ENCODE data around the gene KLHL22. TPM values are rescaled to one million over a fixed set of nuclear protein-coding genes. Genes with fewer than 3 reads are reported as not detected.

KLHL22 gene
- total RNA-seq, 4 donors from 2014 or later = 7.7 to 13.0 (median 8.3) TPM

DNA sequence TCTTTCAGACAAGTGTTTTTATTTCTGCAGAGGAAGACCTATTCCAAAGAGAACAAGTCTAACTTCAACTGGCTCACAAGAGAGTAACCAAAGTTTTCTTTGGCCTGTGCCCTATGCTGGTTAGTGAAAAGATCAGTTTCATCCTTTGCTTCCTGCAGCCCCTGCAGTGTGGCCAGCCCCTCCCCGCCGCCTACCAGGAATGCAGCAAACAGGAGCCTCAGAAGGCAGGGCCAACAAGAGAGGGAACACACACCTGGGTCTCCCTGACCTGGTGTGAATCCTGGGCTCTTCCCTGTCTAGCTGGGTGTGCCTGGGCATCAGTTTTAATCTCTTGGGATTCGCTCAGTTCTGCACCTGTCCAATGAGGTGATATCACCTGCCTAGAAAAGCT, 36.4 kb downstream of the KLHL22 start:
- Histone ChIP-seq H3K4me3 (no peak overlapping the region), H3K36me3 (peaks cover 0 to 33% (median 0%) of the 10 kb centered on the region in 3 donors), H3K27me3 (no peaks in the 10 kb centered on the region), H3K4me1 (peaks cover 0 to 21% (median 11%) of the 10 kb centered on the region in 3 donors), H3K9me3 (no peaks in the 10 kb centered on the region), H3K27ac (no peak overlapping the region)
- intact Hi-C loops (cut with DNase I) = loop anchor here (5.0 kb wide), 1 partner anchor 37 kb away; no protein-coding TSS in a partner anchor
- DNase-seq = no peak
- TF ChIP-seq POLR2A (IDR thresholded peaks at IDR 0.05) = no peak
- TF ChIP-seq, protein P1, sequence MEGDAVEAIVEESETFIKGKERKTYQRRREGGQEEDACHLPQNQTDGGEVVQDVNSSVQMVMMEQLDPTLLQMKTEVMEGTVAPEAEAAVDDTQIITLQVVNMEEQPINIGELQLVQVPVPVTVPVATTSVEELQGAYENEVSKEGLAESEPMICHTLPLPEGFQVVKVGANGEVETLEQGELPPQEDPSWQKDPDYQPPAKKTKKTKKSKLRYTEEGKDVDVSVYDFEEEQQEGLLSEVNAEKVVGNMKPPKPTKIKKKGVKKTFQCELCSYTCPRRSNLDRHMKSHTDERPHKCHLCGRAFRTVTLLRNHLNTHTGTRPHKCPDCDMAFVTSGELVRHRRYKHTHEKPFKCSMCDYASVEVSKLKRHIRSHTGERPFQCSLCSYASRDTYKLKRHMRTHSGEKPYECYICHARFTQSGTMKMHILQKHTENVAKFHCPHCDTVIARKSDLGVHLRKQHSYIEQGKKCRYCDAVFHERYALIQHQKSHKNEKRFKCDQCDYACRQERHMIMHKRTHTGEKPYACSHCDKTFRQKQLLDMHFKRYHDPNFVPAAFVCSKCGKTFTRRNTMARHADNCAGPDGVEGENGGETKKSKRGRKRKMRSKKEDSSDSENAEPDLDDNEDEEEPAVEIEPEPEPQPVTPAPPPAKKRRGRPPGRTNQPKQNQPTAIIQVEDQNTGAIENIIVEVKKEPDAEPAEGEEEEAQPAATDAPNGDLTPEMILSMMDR (IDR thresholded peaks at IDR 0.05) = no peak
- 100% methylated on average over 3 of the region's 3 CpGs; no CpG with 5 or more reads in 1 of the 2 donors for WGBS, 2 donors

DNA sequence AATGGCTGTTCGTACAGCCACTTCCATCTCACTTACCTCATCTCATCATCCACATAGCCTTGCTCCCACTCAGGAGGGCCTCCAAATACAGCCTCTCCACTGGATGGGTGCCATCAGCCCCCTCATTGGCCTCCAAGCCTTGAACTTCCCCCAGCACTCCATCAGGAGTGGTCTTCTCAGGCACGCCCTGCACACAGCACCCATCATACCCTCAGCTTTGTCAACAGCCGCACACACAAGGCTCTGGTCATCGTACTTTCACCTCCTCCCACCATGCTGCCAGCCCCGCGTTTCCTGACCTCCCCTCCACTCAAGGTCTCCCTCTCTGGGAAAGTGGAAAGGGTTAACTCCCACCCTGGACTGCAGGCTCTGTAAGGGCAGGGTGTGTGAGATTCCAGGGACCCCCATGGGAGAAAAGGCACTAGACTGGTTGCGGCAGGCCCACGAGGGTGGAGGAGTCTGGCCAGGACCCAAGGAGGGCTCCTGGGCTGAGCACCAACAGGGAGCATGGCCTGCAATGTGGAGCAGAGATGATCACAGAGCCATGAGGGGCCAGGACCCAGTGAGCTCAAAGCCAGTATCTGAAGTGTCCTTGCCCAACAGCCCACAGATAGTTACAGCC, 37.0 kb downstream of the KLHL22 start:
- peaks cover 0 to 16% (median 6%) of the 10 kb centered on the region in 3 donors for H3K4me1 ChIP-seq
- TF ChIP-seq, protein P1 (IDR thresholded peaks at IDR 0.05) = no peak
- no peak for TF ChIP-seq POLR2A (IDR thresholded peaks at IDR 0.05)
- intact Hi-C loops (cut with DNase I) = loop anchor here (5.0 kb wide), 1 partner anchor 36 kb away; no protein-coding TSS in a partner anchor
- H3K27ac ChIP-seq = no peak overlapping the region
- no peak overlapping the region for H3K4me3 ChIP-seq
- no peaks in the 10 kb centered on the region for H3K9me3 ChIP-seq
- 84 to 86% methylated on average over 5 to 6 of the region's 8 CpGs for WGBS, 2 donors
- H3K27me3 ChIP-seq = no peaks in the 10 kb centered on the region
- no peak for DNase-seq
- H3K36me3 ChIP-seq = peaks cover 0 to 37% (median 0%) of the 10 kb centered on the region in 3 donors

DNA sequence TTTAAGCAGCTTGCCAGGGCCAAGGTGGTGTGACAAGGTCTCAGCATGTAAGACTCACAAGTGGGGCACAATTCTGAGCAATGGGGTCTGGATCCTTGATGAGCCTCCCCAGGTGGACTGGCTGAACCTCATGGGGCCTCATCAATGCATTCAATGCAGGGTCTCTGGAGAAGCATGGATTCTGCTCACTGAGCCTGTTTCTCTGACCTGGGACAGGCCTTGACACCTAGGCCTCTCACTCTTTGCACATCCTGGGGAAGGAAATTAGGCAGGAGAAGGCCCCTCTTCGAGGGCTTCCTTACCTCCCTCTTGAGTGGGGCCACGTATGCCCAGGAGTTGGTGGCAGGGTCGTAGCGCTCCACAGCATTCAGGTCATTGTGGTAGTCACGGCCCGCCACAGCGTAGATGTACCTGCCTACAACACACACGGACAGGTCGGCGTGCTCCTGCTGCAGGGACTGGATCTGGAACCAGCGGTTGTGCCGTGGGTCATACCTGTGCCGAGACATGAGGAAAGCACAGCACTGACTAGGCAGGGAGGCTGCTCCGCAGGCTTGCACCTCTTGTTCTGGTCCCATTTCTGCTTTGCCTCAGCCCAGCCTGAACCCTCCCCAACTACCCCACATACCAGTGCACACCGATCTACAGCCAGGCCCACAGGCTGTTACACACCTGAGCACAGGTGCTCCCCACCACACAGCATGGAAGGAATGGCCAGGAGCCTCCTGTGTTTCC, 37.9 kb downstream of the KLHL22 start:
- WGBS, 2 donors = 96 to 98% methylated on average over 3 to 9 of the region's 15 CpGs
- H3K9me3 ChIP-seq = no peaks in the 10 kb centered on the region
- no peak overlapping the region for H3K27ac ChIP-seq
- no peak for TF ChIP-seq POLR2A (IDR thresholded peaks at IDR 0.05)
- TF ChIP-seq, protein P1 (IDR thresholded peaks at IDR 0.05) = no peak
- H3K4me1 ChIP-seq = peaks cover 0 to 9% (median 0%) of the 10 kb centered on the region in 3 donors
- no peak overlapping the region for H3K4me3 ChIP-seq
- DNase-seq = no peak
- peaks cover 0 to 37% (median 0%) of the 10 kb centered on the region in 3 donors for H3K36me3 ChIP-seq
- intact Hi-C loops (cut with DNase I) = loop anchor here (5.0 kb wide), 1 partner anchor 35 kb away; no protein-coding TSS in a partner anchor
- H3K27me3 ChIP-seq = no peaks in the 10 kb centered on the region

DNA sequence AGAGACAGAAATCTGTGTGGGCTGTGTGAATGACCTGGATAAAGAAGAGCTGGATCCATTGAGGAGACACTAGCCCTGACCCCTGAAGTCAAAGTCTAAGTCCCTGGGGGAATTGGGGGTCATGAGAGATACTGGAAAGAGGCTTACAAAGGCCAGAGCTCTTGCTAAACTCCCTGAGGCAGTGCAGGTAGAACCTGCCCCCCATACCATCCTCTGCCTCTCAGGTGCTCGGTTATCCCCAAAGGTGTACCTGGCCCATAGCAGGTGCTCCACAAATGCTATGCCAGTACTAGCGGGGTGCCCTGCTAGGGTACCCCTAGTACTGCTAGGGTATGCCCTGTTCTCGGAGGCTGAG, 38.9 kb downstream of the KLHL22 start:
- intact Hi-C loops (cut with DNase I) = loop anchor here (5.0 kb wide), 1 partner anchor 34 kb away; no protein-coding TSS in a partner anchor
- peaks cover 0 to 37% (median 0%) of the 10 kb centered on the region in 3 donors for H3K36me3 ChIP-seq
- TF ChIP-seq, protein P1 (IDR thresholded peaks at IDR 0.05) = no peak
- TF ChIP-seq POLR2A (IDR thresholded peaks at IDR 0.05) = no peak
- no peaks in the 10 kb centered on the region for H3K9me3 ChIP-seq
- no peak for DNase-seq
- no peaks in the 10 kb centered on the region for H3K27me3 ChIP-seq
- WGBS, 2 donors = 89 to 92% methylated on average over 2 to 3 of the region's 3 CpGs
- H3K4me3 ChIP-seq = no peak overlapping the region
- peaks cover 0 to 9% (median 0%) of the 10 kb centered on the region in 3 donors for H3K4me1 ChIP-seq
- H3K27ac ChIP-seq = no peak overlapping the region
